Choroid plexus epithelial cell (primary cell): ENCODE results near the gene ATP2B3.

Experiments used
- DNase-seq: peaks from one replicate; pipeline ENCODE4 v3.0.0-alpha.2; 2010; ENCODE audit warnings: low read depth
- H3K4me3 ChIP-seq: 2 replicates; pipeline ENCODE4 v1.5.1; 2011; ENCODE audit warnings: low read depth, mild to moderate bottlenecking, control low read depth, low read length, moderate library complexity
- CTCF ChIP-seq: conservative IDR thresholded peaks from 2 replicates; pipeline ENCODE4 v1.5.1; 2011; ENCODE audit warnings: low read depth, mild to moderate bottlenecking, control low read depth, inconsistent platforms, low read length, moderate library complexity

The ATP2B3 gene

DNA sequence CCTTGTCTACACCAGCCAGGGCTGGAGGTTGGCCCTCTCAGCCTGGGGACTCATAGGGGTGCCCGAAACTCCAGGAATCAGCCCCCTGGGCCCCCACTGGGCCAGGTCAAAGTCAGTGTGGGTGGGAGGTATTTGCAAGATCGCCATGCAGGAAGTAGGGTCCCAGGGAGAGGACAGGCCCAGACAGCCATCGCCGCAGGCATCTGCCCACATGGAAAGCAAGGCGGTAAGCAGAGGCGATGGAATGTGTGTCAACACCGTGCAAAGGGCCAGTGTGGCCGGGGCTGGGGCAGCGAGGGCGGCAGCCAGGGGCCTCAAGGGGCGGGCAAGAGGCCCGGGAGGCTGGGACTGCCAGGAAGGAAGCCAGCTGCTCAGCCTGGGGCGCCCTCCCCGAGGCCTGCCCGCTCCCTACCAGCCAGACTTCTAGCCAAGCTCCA is 110.3 kb downstream of the ATP2B3 start:
- no peak overlapping the region for H3K4me3 ChIP-seq
- no peak for TF ChIP-seq CTCF
- no peak for DNase-seq

- no peak for DNase-seq
- no peak for TF ChIP-seq CTCF
- H3K4me3 ChIP-seq = no peak overlapping the region
These were observed 110.7 kb downstream of the ATP2B3 start for GRCh38 chrX:153628129-153628528.

DNA sequence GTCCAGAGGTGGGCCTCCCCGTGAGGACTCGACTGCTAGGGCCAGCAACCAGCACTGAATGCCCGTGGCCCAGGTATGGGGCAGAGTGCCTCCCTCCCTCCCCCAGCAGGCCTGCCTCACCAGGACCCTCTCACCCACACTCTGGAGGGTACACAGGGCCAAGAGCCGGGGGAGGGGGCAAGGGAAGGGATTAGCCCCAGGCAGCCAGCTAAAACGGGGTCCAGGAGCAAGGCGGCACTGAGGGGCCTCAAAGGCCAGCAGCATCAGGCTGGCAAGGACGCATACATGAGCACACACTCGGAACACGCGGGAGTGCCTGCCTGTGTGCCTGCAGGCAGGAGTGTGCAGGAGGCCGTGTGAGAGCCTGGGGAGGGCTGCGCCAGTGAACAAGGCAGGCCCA is 111.2 kb downstream of the ATP2B3 start:
- no peak for TF ChIP-seq CTCF
- DNase-seq = no peak
- no peak overlapping the region for H3K4me3 ChIP-seq

DNA sequence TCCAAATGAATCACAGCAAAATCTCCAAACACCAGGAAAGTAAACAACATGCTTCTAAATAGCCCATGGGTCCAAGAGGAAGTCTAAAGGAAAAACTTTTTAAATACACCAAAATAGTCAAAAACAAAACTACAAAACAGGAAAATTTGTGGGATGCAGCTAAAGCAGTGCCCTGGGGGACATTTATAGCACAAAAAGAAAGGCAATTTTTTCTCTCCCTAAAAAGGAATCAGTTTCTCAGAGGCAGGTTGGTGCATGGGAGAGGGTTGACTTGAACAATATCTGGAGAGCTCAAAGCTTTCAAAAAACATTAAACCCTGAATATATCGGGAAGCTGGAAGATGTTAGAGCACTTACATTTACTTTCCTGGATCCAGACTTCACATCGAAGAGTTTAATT is 113.9 kb downstream of the ATP2B3 start:
- no peak for DNase-seq
- H3K4me3 ChIP-seq = no peak overlapping the region
- no peak for TF ChIP-seq CTCF

- H3K4me3 ChIP-seq = no peak overlapping the region
- no peak for TF ChIP-seq CTCF
- no peak for DNase-seq
These were observed 114.6 kb downstream of the ATP2B3 start for GRCh38 chrX:153631907-153632594.
